HG03378 (cell line): Measurements from ENCODE around the gene MYLK.

ENCODE experiments used
- ATAC-seq: cut with Tn5 transposase; IDR thresholded peaks from one replicate; pipeline ENCODE4 v1.9.1; 2021; ENCODE audit warnings: mild to moderate bottlenecking, moderate library complexity; ENCODE audit not compliant: unreplicated experiment

Gene MYLK

DNA sequence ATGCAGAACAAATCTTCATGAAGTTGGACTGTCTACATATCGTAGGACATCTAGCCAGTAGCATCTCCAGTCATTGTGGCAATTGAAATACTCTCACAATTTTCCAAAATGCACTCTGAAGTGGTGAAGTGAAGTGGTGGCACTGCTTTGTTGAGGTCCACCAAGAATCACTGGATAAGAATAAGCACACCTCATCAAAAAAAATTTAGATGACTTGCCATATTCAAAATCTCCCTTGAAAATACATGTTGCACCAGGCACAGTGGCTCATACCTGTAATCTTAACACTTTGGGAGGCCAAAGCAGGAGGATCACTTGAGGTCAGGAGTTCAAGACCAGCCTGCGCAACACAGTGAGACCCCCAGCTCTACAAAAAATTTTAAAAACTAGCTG, 312.2 kb downstream of the MYLK start:
- no peak for ATAC-seq

DNA sequence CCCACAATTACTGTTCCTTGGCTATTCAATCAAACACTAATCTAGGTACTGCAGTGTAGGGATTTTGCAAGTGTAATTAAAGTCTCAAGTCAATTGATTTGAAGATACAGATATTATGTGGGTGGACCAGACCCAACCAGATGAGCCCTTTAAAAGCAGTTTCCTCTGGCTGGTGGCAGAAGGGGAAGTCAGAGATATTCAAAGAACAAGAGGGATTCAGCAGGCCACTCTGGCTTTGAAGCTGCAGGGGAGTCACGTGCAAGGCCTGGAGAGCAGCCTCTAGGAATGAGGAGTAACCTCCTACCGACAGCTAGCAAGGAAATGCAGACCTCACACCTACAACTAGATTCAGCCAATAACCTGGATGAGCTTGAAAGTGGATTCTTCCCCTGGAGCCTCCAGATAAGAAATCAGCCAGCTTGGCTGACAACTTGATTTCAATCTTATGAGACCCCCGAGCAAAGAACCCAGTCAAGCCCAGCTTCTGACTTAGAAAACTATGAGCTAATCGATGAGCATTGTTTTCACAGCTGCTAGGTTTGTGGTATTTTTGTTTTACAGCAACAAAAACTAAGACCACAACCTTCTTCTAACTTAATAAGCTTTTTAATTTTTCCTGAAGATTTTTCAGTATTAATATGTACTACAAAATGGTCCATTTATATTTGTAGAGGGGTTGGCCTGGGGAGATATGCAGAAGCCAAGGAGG, 312.7 kb downstream of the MYLK start:
- no peak for ATAC-seq

DNA sequence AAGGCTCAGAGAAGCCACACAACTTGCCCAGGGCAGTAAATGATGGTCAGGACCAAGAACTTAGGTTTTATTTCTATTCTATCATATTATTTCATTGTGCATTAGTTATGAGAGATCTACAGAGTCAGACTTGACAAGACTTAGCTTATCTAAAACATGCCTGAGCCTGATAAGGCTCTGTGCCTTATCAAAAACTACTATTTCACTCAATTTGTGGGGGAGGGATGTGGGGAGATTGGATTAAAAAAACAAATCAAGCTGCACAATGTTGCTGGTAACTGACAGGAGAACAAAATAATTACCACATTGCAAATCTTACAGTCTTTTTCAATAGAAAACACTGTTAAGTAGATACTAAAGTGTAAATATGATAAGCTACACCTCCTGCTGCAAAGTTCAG, 315.3 kb downstream of the MYLK start:
- no peak for ATAC-seq

DNA sequence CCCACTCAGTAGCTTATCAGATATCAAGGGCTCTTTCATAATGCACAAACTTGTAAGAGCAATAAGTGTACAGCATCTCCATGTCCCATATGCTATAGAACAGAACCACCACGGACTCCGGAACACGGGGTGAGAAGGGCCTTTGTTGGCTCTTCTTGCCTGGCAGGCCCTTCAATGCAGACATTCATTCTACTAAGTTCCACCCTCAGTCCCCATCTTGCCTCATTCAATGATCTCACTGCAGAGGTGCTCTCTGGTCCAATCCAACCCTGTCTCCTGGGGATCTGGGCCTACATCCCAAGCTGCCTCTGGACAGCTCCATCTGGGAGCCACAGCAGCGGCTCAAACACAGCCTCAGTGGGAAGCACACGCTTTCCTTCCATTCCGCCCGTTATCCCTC, 316.1 kb downstream of the MYLK start:
- no peak for ATAC-seq

DNA sequence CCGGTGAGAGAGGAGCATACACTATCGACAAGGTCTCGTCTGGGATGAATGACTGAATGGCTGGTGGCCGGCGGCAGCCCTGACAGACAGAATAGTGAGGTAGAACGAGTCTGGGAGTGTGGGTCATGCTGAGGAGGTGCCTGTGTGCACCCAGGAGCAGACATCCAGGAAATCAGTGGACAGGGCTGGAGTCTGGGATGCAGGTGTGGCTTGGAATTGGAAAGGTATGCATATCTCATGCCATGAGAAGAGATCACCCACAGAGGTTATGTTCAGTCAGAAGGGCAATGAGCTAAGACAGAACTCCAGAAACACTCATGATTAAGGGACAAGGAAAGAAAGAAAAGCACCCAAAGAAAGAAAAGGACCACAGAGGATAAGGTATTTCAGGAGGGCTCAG, 320.1 kb downstream of the MYLK start:
- ATAC-seq, result no peak

DNA sequence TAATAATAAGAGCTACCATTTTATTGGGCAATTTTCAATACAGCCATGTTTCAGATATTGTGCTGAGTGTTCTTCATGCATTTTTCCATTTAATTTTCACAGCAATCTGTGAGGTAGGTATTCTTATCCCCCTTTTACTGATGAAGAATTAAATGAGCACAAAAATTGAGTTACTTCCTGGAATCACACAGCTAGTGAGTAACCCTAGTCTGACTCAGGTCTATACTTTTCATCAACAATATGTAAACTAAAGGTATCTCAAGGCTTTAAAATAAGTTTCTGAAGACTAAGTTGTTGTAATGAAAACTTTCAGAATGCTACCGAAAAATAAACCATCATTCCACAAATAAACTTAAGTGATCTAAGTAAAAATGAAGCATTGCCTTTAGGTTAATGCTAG, 321.6 kb downstream of the MYLK start:
- ATAC-seq, result no peak

DNA sequence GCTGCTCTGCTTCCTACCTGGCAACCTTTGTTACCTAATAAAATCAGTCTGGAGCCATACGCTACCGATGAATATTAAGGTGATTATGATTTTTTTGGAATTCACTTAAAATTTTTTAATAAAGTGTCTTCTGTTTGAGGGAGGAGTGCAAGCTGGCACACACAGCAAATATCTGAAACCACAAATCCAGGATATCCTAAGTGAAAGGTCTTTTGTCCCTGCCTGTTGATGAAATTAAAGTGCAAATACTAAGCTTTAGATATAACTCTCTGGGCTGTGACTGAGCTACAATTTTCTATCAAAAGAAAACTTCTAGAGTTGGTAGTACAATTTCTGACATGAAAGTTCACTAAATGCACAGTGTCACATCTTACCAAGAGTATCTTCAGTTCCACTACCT, 322.9 kb downstream of the MYLK start:
- ATAC-seq, result no peak
